Activated naive CD8-positive, alpha-beta T cell treated with anti-CD3 and anti-CD28 coated beads, Interleukin-2, amount 10 ng/mL, durations not matched to agents 7 days and 5 days (primary cell): ENCODE measurements around the gene KRT84. TPM values are rescaled to one million over a fixed set of nuclear protein-coding genes. Genes with fewer than 3 reads are reported as not detected.
A peak's percentile ranks its signal among the peaks of the same experiment; 100 is the strongest.

Source experiments
- ATAC-seq: fragments of 150-1000 bp; cut with Tn5 transposase; one replicate; pipeline ENCODE4 v1.10.0; 2021; ENCODE audit warnings: low read depth, moderate library complexity
- POLR2A ChIA-PET: fragments of 350-600 bp; sonication (Branson Sonifier 250); formaldehyde crosslinking; loops from one replicate; lab custom pipeline; 2021; ENCODE audit warnings: antibody characterized with exemption; lab: Charles Lee
- DNase-seq: peaks from one replicate; pipeline ENCODE4 v3.0.0; 2021
- H3K27ac Mint-ChIP-seq: one replicate; pipeline ENCODE4 v1.8.0; 2022; ENCODE audit warnings: mild to moderate bottlenecking, mixed read lengths
- H3K27me3 Mint-ChIP-seq: one replicate; pipeline ENCODE4 v1.8.0; 2022; ENCODE audit warnings: mild to moderate bottlenecking, moderate library complexity, mixed read lengths
- H3K36me3 Mint-ChIP-seq: one replicate; pipeline ENCODE4 v1.8.0; 2021; ENCODE audit warnings: mild to moderate bottlenecking, mixed read lengths
- H3K4me1 Mint-ChIP-seq: one replicate; pipeline ENCODE4 v1.8.0; 2021; ENCODE audit warnings: mixed read lengths
- H3K4me3 Mint-ChIP-seq: one replicate; pipeline ENCODE4 v1.8.0; 2022; ENCODE audit warnings: mild to moderate bottlenecking, moderate library complexity, mixed read lengths
- H3K9me3 Mint-ChIP-seq: one replicate; pipeline ENCODE4 v1.8.0; 2021; ENCODE audit warnings: mixed read lengths
- total RNA-seq, 2 experiments: library from RNA; stranded (reverse); gene quantifications; one replicate each; pipeline ENCODE4 v1.2.3, GENCODE V29; 2021

The KRT84 gene
- total RNA-seq, 2 experiments from 2014 or later, result not detected

DNA sequence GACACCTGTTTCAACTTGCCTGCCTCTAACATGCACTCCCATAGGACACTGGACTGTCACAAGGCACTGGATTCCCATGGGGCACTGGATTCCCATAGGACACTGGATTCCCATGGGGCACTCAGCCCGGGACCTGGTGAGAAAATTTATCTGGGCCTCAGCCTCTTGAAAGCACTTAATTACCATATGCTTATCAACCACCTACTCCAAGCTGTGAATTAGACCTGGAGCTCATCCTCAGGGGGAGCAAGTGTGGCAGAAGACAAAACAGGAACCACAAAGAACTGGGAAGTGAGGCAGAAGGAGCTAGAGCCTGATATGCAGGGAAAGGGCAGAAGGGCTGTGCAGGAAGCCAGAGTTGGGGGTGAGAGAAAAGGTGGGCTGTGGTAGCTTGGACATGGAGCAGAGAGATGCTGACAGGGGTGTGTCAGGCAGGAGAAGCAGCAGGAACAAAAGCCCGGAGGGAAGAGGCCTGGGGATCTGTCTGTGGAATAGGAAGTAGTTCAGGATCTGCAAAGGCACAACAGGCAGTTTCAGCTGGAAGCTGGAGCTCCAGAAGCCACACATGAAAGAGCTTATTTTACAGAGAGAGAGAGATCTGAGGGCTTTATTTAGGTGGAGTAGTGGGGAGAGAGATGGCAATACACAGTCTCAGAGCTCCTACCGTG lies 17.6 kb upstream of the KRT84 start:
- POLR2A ChIA-PET, result no interaction called here
- Mint-ChIP-seq H3K4me3 (no peak overlapping the region), H3K9me3 (no peaks in the 10 kb centered on the region), H3K36me3 (no peaks in the 10 kb centered on the region), H3K27ac (no peak overlapping the region), H3K27me3 (peaks cover 2% of the 10 kb centered on the region), H3K4me1 (peaks cover 2% of the 10 kb centered on the region)
- no peak for DNase-seq
- ATAC-seq, result no peak

DNA sequence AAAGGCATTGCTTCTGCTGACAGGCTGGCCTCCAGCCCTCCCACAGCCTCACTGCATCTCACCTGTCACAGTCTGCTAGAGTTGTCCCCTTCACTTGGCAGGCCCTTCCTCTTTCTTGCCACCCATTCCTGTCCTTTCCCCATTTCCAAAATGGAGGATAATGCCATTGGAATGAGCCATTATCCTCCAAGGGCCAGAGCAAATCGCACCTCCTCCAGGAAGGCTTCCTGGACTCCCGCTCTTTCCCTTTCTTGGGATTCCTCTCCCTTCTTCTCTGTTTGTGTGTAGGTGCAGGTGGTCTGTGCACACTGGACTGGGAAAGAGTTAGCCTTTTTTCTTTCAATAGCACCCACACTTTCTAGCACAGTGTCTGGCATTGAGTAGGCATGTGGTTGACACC lies 16.9 kb upstream of the KRT84 start:
- no peaks in the 10 kb centered on the region for H3K36me3 Mint-ChIP-seq
- DNase-seq (no peak), ATAC-seq (no peak)
- POLR2A ChIA-PET, result no interaction called here
- no peak overlapping the region for H3K4me3 Mint-ChIP-seq
- H3K4me1 Mint-ChIP-seq, result peaks cover 2% of the 10 kb centered on the region
- H3K9me3 Mint-ChIP-seq, result no peaks in the 10 kb centered on the region
- H3K27me3 Mint-ChIP-seq, result peaks cover 7% of the 10 kb centered on the region
- H3K27ac Mint-ChIP-seq, result no peak overlapping the region

DNA sequence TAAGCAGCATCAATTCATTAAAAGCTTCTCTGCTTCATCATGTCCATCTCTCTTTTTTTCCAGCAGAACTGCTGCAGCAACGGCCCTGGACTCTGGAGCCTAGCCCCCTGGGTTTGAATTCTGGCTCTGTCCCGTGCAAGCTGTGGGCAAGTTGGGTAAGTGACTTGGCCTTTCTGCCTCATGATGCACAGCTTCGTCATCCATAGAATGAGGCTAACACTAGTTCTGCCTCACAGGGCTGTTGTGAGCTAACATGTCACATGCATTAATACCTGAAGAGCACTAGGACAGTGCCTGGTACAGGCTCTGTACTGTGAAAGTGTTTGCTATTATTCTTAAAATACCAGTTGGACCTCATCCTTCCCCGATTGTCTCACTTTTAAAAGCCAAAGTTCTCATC lies 16.5 kb upstream of the KRT84 start:
- no peak overlapping the region for H3K4me3 Mint-ChIP-seq
- peaks cover 11% of the 10 kb centered on the region for H3K27me3 Mint-ChIP-seq
- H3K36me3 Mint-ChIP-seq, result no peaks in the 10 kb centered on the region
- POLR2A ChIA-PET, result no interaction called here
- DNase-seq, result no peak
- peaks cover 2% of the 10 kb centered on the region for H3K4me1 Mint-ChIP-seq
- no peak for ATAC-seq
- no peak overlapping the region for H3K27ac Mint-ChIP-seq
- no peaks in the 10 kb centered on the region for H3K9me3 Mint-ChIP-seq

DNA sequence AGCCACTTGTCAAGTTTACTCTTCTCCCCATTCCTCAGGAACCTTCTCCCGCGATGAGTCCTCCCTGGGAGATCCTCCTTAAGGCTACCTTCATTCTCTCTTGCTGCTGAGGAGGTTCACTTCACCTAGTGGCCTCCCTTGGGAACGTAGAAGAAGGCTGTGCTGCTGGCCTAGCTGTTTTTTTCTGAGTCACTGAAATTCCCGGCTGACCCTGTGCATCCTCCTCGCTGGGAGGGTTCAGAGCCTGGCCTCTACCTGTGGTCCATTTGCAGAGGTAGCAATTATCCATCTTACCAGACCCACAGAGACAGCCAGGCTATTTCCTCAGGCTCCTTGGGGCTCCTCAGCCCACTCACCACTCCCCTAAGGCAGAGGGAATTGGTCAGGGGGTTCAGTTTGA lies 16.1 kb upstream of the KRT84 start:
- Mint-ChIP-seq H3K27me3 (peaks cover 15% of the 10 kb centered on the region), H3K36me3 (no peaks in the 10 kb centered on the region), H3K4me1 (peaks cover 2% of the 10 kb centered on the region), H3K4me3 (no peak overlapping the region), H3K27ac (no peak overlapping the region), H3K9me3 (no peaks in the 10 kb centered on the region)
- POLR2A ChIA-PET, result no interaction called here
- no peak for ATAC-seq
- DNase-seq, result no peak

DNA sequence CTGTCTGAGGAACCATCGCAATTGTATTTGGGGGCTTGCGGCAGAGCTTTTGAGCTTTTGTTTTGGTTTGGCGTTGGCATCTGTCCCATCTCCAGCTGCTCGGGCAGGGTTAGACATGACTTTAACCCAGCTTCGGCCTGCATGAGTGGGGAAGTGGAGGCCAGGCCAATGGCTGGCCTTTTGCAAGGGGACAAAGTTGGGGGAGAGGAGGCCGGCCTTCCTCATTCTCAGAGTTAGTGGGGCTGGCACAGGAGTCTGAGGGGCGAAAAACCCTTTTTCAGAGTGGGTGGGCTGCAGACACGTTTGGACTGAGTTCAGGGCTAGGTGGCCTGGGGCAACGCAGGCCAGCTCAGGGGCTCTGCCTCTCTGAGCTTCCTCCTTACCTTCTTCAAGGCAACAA lies 15.5 kb upstream of the KRT84 start:
- no peak for ATAC-seq
- POLR2A ChIA-PET, result no interaction called here
- Mint-ChIP-seq H3K9me3 (no peaks in the 10 kb centered on the region), H3K4me1 (peaks cover 2% of the 10 kb centered on the region), H3K36me3 (no peaks in the 10 kb centered on the region), H3K4me3 (no peak overlapping the region), H3K27me3 (peaks cover 18% of the 10 kb centered on the region), H3K27ac (no peak overlapping the region)
- no peak for DNase-seq

DNA sequence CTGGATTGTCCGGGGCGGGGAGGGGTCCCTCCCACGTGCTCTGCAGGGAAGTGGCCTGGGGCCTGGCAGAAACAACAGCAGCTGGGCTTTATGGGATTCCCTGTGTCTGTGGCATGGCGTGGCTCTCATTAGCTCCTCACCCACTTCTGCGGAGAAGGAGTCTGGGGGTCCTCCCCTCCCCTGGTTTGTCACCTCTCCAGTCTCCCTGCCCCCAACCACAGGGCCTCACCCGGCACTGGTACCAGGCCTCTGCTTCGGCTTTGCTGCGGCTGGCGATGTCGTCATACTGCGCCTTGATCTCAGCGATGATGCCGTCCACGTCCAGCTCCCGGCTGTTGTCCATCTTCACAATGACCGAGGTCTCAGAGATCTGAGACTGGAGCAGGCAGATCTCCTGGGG lies 14.3 kb upstream of the KRT84 start:
- DNase-seq, result no peak
- POLR2A ChIA-PET, result no interaction called here
- Mint-ChIP-seq H3K9me3 (no peaks in the 10 kb centered on the region), H3K27ac (no peak overlapping the region), H3K4me3 (no peak overlapping the region), H3K4me1 (peaks cover 2% of the 10 kb centered on the region), H3K27me3 (peaks cover 18% of the 10 kb centered on the region), H3K36me3 (no peaks in the 10 kb centered on the region)
- ATAC-seq, result no peak

DNA sequence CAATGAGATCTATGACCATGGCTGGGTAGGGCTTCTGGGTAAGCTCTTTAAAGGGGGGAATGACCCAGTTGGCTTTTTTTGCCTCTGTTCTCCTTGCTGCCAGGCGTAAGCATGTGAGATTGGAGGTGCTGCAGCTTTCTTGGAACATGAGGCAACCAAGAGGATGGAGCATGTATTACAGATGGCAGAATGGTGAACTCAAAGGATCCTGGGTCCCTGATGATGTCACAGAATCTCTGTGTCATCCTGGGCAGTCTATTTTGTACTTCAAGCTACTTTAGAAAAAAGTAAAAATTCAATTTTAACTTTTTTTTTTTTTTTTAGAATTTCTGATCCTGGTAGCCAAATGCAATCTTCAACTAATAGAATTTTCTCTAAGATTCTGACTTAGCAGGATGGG lies 12.7 kb upstream of the KRT84 start:
- Mint-ChIP-seq H3K9me3 (no peaks in the 10 kb centered on the region), H3K27me3 (peaks cover 20% of the 10 kb centered on the region), H3K4me3 (no peak overlapping the region), H3K36me3 (no peaks in the 10 kb centered on the region), H3K4me1 (peaks cover 2% of the 10 kb centered on the region), H3K27ac (no peak overlapping the region)
- POLR2A ChIA-PET, result no interaction called here
- DNase-seq, result no peak
- no peak for ATAC-seq

DNA sequence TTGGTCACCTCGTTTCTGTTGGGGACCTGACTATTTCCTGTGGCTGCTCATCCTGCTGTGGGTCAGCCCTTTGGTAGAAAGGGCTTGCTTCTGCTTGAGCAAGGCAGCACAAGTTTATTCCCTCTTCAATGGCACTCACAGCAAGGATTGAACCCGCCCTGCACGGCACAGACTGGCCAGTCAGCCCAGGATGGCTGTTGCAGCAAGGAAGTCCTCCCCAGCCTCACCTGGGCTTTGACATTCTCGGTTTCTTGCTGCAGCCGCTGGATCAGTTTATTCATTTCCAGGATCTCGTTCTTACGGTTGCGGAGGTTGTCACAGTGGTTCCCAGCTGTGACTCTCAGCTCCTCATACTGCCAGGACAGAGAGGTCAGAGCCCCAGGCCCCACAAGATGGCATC lies 11.2 kb upstream of the KRT84 start:
- Mint-ChIP-seq H3K27ac (no peak overlapping the region), H3K27me3 (peaks cover 19% of the 10 kb centered on the region), H3K36me3 (no peaks in the 10 kb centered on the region), H3K4me3 (no peak overlapping the region), H3K9me3 (no peaks in the 10 kb centered on the region), H3K4me1 (peaks cover 2% of the 10 kb centered on the region)
- DNase-seq (no peak), ATAC-seq (no peak)
- POLR2A ChIA-PET, result no interaction called here

DNA sequence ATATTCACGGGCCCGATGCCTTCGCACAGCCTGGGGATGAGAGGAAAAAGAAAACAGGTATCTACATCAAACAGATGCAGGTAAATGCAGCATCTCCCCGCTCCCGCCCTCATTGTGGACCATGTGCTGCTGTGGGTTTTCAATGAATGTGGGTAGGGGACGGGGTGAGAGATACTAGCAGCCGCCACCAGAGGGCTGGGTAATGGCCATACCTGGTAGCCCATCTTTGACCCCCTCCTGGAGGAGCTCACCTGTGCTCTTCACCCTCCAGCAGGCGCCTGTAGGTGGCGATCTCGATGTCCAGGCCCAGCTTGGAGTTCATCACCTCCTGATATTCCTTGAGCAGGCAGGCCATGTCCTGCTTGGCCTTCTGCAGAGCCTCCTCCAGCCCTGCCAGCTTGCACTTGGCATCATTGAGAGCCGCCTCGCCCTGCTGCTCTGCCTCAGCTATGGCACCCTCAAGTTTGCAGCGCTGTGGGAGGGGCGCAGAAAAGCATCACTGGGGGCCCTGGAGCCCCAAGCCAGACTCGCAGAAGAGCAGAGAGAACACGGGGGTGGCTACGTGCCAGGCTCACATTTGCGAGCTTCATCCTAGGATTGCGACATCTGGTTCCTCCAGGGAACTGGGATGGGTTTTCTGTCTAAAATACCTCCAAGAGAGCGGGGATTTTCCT lies 10.4 kb upstream of the KRT84 start:
- H3K4me1 Mint-ChIP-seq, result peaks cover 2% of the 10 kb centered on the region
- ATAC-seq (no peak), DNase-seq (no peak)
- peaks cover 18% of the 10 kb centered on the region for H3K27me3 Mint-ChIP-seq
- no peaks in the 10 kb centered on the region for H3K9me3 Mint-ChIP-seq
- H3K36me3 Mint-ChIP-seq, result no peaks in the 10 kb centered on the region
- H3K27ac Mint-ChIP-seq, result no peak overlapping the region
- H3K4me3 Mint-ChIP-seq, result no peak overlapping the region
- POLR2A ChIA-PET, result no interaction called here

DNA sequence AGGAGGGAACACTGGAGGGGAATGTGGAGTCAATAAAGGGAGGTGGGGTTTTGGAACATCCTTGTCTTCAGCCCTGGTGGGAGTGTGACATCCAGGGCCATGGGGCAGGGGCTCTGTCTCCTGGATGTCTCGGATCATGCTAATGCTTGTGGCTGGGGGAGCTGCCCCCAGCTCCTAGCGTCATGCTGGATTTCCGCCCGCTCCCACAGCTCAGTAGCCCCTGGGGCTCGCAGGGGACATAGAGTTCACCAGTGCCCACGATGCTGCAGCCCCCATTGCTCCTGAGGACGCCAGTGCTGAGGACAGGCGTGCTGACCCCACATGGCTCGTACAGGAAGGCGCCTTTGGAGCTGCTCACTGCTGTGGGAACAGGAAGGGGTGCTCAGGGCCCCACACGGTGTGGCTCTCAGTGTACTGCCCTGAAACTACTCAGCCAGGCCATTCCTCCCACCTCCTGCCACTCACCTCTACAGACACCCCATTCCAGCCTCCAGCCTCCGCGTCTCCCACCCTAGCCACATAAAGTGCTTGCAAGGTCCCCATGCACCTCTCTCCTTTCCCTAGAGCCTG lies 9.5 kb upstream of the KRT84 start:
- Mint-ChIP-seq H3K36me3 (no peaks in the 10 kb centered on the region), H3K9me3 (no peaks in the 10 kb centered on the region), H3K27ac (no peak overlapping the region), H3K4me3 (no peak overlapping the region), H3K4me1 (peaks cover 2% of the 10 kb centered on the region), H3K27me3 (peaks cover 18% of the 10 kb centered on the region)
- POLR2A ChIA-PET, result no interaction called here
- ATAC-seq, result no peak
- no peak for DNase-seq

DNA sequence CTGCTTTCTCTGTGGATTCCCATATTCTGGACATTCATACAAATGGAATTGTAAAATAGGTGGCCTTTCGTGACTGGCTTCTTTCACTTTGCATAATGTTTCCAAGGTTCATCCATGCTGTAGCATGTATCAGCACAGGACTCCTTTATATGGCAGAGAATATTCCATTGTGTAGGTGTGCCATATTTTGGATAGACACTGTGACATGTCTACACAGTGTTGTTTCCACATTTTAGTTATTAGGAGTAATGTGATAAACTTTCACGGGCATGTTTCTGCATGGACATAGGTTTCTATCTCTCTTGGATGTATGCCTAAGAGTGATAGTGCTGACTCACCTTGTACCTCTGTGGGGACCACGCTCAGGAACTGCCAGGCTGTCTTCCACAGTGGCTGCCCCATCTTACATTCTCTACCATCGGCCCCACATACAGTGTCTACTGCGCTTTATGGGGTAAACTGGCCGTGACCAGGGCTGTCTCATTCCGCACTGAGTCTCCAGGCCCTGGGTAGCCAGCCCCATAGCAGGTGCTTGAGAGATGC lies 7.1 kb upstream of the KRT84 start:
- Mint-ChIP-seq H3K36me3 (no peaks in the 10 kb centered on the region), H3K4me1 (no peaks in the 10 kb centered on the region), H3K9me3 (no peaks in the 10 kb centered on the region), H3K27me3 (peaks cover 21% of the 10 kb centered on the region), H3K27ac (peak overlapping the region; percentile 36), H3K4me3 (no peak overlapping the region)
- POLR2A ChIA-PET, result no interaction called here
- DNase-seq, result no peak
- ATAC-seq, result no peak

DNA sequence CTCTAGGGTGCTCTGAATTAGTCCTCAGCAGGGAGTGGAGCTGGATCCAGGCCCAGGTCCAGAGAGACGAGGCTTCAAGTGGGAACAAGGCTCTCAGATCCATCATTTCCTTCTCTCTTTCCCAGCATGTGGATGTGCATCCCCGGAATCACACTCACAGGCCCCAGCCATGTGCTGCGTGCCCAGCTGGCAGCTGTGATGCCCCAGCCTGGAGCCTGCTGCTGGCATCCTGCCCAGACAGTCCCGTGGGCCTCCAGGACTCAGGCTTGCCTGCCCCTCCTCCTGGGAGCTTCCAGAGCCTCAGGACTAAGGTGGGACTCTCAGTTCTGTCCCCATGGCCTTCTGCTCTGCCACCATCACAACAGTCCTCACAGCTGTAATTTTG lies 6.2 kb upstream of the KRT84 start:
- H3K36me3 Mint-ChIP-seq, result no peaks in the 10 kb centered on the region
- no peaks in the 10 kb centered on the region for H3K9me3 Mint-ChIP-seq
- H3K4me3 Mint-ChIP-seq, result no peak overlapping the region
- H3K4me1 Mint-ChIP-seq, result no peaks in the 10 kb centered on the region
- POLR2A ChIA-PET, result no interaction called here
- ATAC-seq (no peak), DNase-seq (no peak)
- H3K27ac Mint-ChIP-seq, result no peak overlapping the region
- peaks cover 13% of the 10 kb centered on the region for H3K27me3 Mint-ChIP-seq

DNA sequence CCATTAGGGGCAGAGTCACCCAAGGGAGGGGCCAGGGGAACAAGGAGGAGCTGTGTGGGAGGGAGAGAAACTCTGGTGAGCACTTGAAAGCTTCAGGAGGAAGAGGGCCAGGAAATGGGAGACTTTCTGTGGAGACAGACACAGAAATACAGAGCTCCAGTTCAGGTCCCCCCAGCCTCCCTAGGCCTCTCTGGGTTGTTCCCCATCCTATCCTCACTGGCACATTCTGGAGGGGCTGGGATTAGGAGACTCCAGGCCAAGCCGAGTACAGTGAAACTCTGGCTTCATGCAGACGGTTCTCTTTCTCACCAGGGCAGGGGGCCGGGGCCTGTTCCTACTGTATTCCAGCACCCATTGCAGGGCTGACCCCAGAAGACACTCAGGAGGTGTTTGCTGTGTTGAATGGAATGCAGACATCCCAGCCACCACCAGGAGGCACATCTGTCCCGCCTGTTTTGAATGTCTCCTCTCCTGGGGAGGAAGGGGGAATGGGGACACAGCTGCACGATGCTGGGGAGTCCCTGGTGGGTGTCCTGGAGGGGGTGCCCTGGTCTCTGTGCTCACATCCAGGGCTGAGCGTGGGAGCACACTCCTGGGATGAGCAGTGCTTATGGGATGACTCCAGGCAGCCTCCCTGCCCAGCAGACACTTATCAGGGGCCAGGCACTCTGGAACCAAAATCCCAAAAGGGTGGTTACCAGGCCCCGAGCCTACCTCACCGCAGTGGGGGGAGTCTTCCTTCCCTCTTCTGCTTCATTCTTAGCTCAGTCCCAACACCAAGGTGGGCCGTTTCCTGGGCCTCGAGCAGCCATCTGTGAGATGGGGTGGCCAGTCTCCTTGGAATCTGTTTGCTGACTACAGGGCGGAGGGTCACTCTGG lies 5.5 kb upstream of the KRT84 start:
- Mint-ChIP-seq H3K27ac (no peak overlapping the region), H3K27me3 (peaks cover 9% of the 10 kb centered on the region), H3K4me1 (no peaks in the 10 kb centered on the region), H3K9me3 (no peaks in the 10 kb centered on the region), H3K36me3 (no peaks in the 10 kb centered on the region), H3K4me3 (no peak overlapping the region)
- DNase-seq (no peak), ATAC-seq (no peak)
- POLR2A ChIA-PET, result no interaction called here
